ENCODE measurements around the gene SAXO2.
"Not testable (repeated sequence)": the region's sequence is repeated elsewhere in the genome, so short reads cannot be mapped to it uniquely, and the experiment has no call there.

GRCh38 chr15:82324831-82325230 lies 62.2 kb downstream of the SAXO2 start:
- not testable (repeated sequence) for TF ChIP-seq SP1 (IDR thresholded peaks at IDR 0.05; ENCODE audit: low read depth, low read length); CTCF (IDR thresholded peaks at IDR 0.05 in 2 of 3, conservative IDR thresholded peaks at IDR 0.05 in 1 of 3; ENCODE audit: control insufficient read depth in 2 of 3, extremely low read depth in 1 of 3, insufficient read depth in 1 of 3, low read depth in 3 of 3, low read length in 3 of 3); CREB1 (IDR thresholded peaks at IDR 0.05; ENCODE audit: low read depth); E2F4 (IDR thresholded peaks at IDR 0.05; ENCODE audit: low read depth, low read length); EGR1 (IDR thresholded peaks at IDR 0.05; ENCODE audit: borderline replicate concordance in 1 of 2, low read depth in 2 of 2, low read length in 2 of 2); POLR2AphosphoS5 (IDR thresholded peaks at IDR 0.05; ENCODE audit: low read length); CBX5 (IDR thresholded peaks at IDR 0.05; ENCODE audit: low read depth); ATF7 (IDR thresholded peaks at IDR 0.05; ENCODE audit: low read depth)
